Coronary artery (tissue), 2 donors: ENCODE results near the gene CUX1.
"Not testable (repeated sequence)": the region's sequence is repeated elsewhere in the genome, so short reads cannot be mapped to it uniquely, and the experiment has no call there.

ENCODE experiments used
- DNase-seq: peaks from one replicate; pipeline ENCODE4 v3.0.0-alpha.2; 2017; ENCODE audit warnings: low spot score
- H3K27ac ChIP-seq, 2 donors: fragments of 200-600 bp; sonication (generic); one replicate each; pipeline ENCODE4 v1.5.1; 2016 to 2019
- H3K4me3 ChIP-seq: fragments of 200-600 bp; sonication (generic); 2 replicates; pipeline ENCODE4 v1.5.1; 2016; ENCODE audit warnings: mild to moderate bottlenecking, moderate library complexity

The CUX1 gene

DNA sequence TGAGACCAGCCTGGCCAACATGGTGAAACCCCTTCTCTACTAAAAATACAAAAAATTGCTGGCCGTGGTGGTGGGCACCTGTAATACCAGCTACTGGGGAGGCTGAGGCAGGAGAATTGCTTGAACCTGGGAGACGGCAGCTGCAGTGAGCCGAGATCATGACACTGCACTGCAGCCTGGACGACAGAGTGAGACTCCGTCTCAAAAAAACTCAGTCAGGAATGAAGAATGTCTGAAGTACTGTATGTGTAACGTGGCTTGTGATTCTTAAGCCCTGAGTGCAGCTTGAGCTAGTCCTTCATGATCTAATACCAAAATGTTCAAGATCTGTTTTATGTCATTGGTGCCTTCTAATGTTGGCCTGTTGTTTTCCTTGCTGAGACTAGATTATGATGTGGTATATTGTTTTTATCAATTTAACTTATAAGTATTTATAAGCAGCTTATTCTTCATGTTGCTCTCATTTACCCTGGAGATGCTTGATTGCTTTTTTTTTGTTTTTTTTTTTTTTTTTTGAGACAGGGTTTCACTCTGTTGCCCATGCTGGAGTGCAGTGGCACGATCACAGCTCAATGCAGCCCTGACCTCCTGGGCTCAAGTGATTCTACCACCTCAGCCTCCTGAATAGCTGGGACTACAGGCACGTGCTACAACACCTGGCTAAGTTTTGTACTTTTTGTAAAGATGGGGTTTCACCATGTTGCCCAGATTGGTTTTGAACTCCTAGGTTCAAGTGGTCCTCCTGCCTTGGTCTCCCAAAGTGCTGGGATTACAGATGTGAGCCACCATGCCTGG is 513.4 kb downstream of the CUX1 start:
- not testable (repeated sequence) for DNase-seq, H3K27ac ChIP-seq, H3K4me3 ChIP-seq
